HepG2 (cell line): ENCODE data around the gene EIF5B. TPM values are rescaled to one million over a fixed set of nuclear protein-coding genes. Genes with fewer than 3 reads are reported as not detected.
"Not testable (repeated sequence)": the region's sequence is repeated elsewhere in the genome, so short reads cannot be mapped to it uniquely, and the experiment has no call there.

ENCODE experiments used
- ATAC-seq: fragments of 200-7000 bp; cut with Tn5 transposase; 3 replicates; pipeline ENCODE4 v1.9.1; 2020; ENCODE audit warnings: mild to moderate bottlenecking, moderate library complexity
- BruUV-seq: library from RNA; stranded (reverse); fragments of 400-500 nt; replicated peaks from 2 replicates; lab custom pipeline; 2021; lab: Mats Ljungman, UMichigan
- CTCF ChIA-PET: fragments of 300-600 bp; formaldehyde crosslinking; extraction: SDS; loops from one replicate; lab custom pipeline; 2021; ENCODE audit warnings: low total read pairs, inconsistent platforms, low intra/inter-chr PET ratio; lab: Yijun Ruan, JAX
- POLR2A ChIA-PET: fragments of 350-600 bp; sonication (Branson Sonifier 250); formaldehyde crosslinking; loops from one replicate; lab custom pipeline; 2020; ENCODE audit warnings: antibody characterized with exemption, inconsistent platforms; lab: Yijun Ruan, JAX
- DNase-seq: peaks from one replicate; pipeline ENCODE4 v3.0.0-alpha.2; 2015; ENCODE audit warnings: low spot score
- FAIRE-seq: peaks from 3 replicates; lab custom pipeline; 2011; peaks lifted over from hg19 to GRCh38; lab: Jason Lieb, UNC
- H2AFZ ChIP-seq: one replicate; pipeline ENCODE4 v1.6.1; 2011; ENCODE audit warnings: low read length, inconsistent platforms
- H3K27ac ChIP-seq: fragments of 300-600 bp; 3 replicates; pipeline ENCODE4 v1.8.0; 2011; ENCODE audit warnings: mixed run types, mild to moderate bottlenecking, mixed read lengths, low read length, inconsistent platforms; ENCODE audit not compliant: insufficient read depth; ENCODE audit errors: extremely low read length
- H3K27me3 ChIP-seq, 2 experiments: fragments of 200-600 bp in 1 of 2; 2 replicates in 1 of 2; 3 replicates in 1 of 2; pipeline versions ENCODE4 v1.6.0 to v1.8.0; 2011; ENCODE audit warnings: low read length in 2 of 2, mild to moderate bottlenecking in 2 of 2, moderate library complexity in 2 of 2, inconsistent platforms in 1 of 2; ENCODE audit not compliant: insufficient read depth in 2 of 2, control insufficient read depth in 1 of 2
- H3K36me3 ChIP-seq, 2 experiments: fragments of 200-600 bp in 1 of 2; replicated peaks in 1 of 2; 2 replicates in 1 of 2; 3 replicates in 1 of 2; pipeline versions ENCODE4 v1.5.1 to v1.8.0; 2011; ENCODE audit warnings: low read length in 2 of 2, inconsistent platforms in 1 of 2; ENCODE audit not compliant: insufficient read depth in 2 of 2, control insufficient read depth in 1 of 2
- H3K4me1 ChIP-seq: 2 replicates; pipeline ENCODE4 v1.5.1; 2012; ENCODE audit warnings: low read length, inconsistent platforms; ENCODE audit not compliant: insufficient read depth
- H3K4me2 ChIP-seq: 2 replicates; pipeline ENCODE4 v1.6.0; 2011; ENCODE audit warnings: low read depth, low read length, inconsistent platforms
- H3K4me3 ChIP-seq, 3 experiments: fragments of 200-600 bp in 1 of 3; sonication (generic), shearing (Covaris generic) in 1 of 3; replicated peaks in 1 of 3; 2 replicates each; pipeline ENCODE4 v1.5.1; 2011 to 2016; ENCODE audit warnings: low read length in 3 of 3, inconsistent platforms in 2 of 3, low read depth in 2 of 3, mild to moderate bottlenecking in 2 of 3, control low read depth in 1 of 3, mixed read lengths in 1 of 3; ENCODE audit not compliant: insufficient read depth in 1 of 3
- H3K79me2 ChIP-seq: one replicate; pipeline ENCODE4 v1.6.1; 2011; ENCODE audit warnings: low read length, inconsistent platforms; ENCODE audit not compliant: insufficient read depth
- H3K9ac ChIP-seq: 2 replicates; pipeline ENCODE4 v1.6.0; 2011; ENCODE audit warnings: mild to moderate bottlenecking, low read depth, low read length, inconsistent platforms; ENCODE audit not compliant: insufficient read depth
- H3K9me3 ChIP-seq: 2 replicates; pipeline ENCODE4 v1.5.1; 2012; ENCODE audit warnings: mild to moderate bottlenecking, low read length
- H4K20me1 ChIP-seq: 2 replicates; pipeline ENCODE4 v1.6.0; 2011; ENCODE audit warnings: inconsistent platforms, mild to moderate bottlenecking, low read length, moderate library complexity; ENCODE audit not compliant: insufficient read depth
- EEA1 ChIP-seq: sonication (generic); formaldehyde crosslinking; IDR thresholded peaks from 2 replicates; pipeline ENCODE4 v1.5.1; 2020; ENCODE audit warnings: mild to moderate bottlenecking, missing genetic modification reagents, borderline replicate concordance
- ZNF615 ChIP-seq: sonication (generic); formaldehyde crosslinking; IDR thresholded peaks from 2 replicates; pipeline ENCODE4 v1.5.0; 2020; ENCODE audit warnings: mild to moderate bottlenecking, missing genetic modification reagents, borderline replicate concordance
- WGBS: methylation state at CpG from one replicate; pipeline ENCODE4 v1.1.6; 2017; ENCODE audit warnings: low lambda C conversion rate; 5-methylcytosine and 5-hydroxymethylcytosine counted together
- in situ Hi-C: cut with HindIII; loops from 2 replicates; pipeline ENCODE4 v1.10.0; 2017; ENCODE audit warnings: low pct_unique_long_range_greater_than_20kb; ENCODE audit not compliant: extremely low pct_ligation_motif_present
- intact Hi-C: fragments of 100-400 bp; cut with micrococcal nuclease; formaldehyde crosslinking; loops from one replicate; pipeline ENCODE4 v1.10.0; 2022; ENCODE audit not compliant: unreplicated experiment
- polyA plus RNA-seq, 8 experiments: library from polyadenylated mRNA; depleted of rRNA in 3 of 8; stranded (reverse) in 7 of 8; unstranded in 1 of 8; fragments of >200 nt; fragmentation: Illumina TruSeq in 4 of 8; extraction: Trizol in 4 of 8; gene quantifications; 2 replicates each; pipeline versions ENCODE4 v1.2.1 to v1.2.3, GENCODE V29; 2011 to 2016; ENCODE audit warnings: low read depth in 4 of 8, missing spikeins in 1 of 8, mixed read lengths in 1 of 8; ENCODE audit not compliant: insufficient read depth in 1 of 8
- total RNA-seq, 5 experiments: library from RNA; depleted of rRNA; stranded (reverse); fragments of >200 nt; fragmentation: Illumina TruSeq; extraction: Trizol; gene quantifications; 2 replicates each; pipeline ENCODE4 v1.2.3, GENCODE V29; 2016; ENCODE audit warnings: low read depth in 1 of 5

Gene EIF5B
- total and polyA plus RNA-seq, 2 of the 13 experiments (the other 11 are each of a cell fraction or from before 2014, with no cell fraction given) = 8.8 to 32.1 TPM

DNA sequence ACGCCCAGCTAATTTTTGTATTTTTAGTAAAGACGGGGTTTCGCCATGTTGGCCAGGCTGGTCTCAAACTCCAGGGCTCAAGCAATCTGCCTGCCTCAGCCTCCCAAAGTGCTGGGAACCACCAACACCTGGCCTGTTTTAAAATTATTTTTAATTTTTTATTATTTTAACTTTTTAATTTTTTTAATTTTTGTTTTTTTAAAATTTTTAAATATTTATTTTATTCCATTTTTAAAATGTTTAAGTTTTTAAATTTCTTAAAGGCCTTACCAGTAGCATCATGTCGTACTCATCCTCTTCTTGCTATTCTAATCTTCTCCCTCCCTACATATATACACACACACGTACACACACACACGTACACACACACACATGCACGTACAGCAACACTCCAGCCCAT lies 37.6 kb upstream of the EIF5B start:
- no peak for ATAC-seq
- Histone ChIP-seq H3K79me2 (no peaks in the 10 kb centered on the region), H3K36me3 (no peaks in the 10 kb centered on the region), H3K4me1 (no peaks in the 10 kb centered on the region), H3K27me3 (no peaks in the 10 kb centered on the region), H3K9me3 (no peaks in the 10 kb centered on the region), H4K20me1 (no peaks in the 10 kb centered on the region), H3K4me3 (no peak overlapping the region), H3K4me2 (no peak overlapping the region), H3K27ac (no peak overlapping the region), H2AFZ (no peak overlapping the region), H3K9ac (no peak overlapping the region)
- BruUV-seq = no TSS peak
- CTCF ChIA-PET = no interaction called here
- no peak for FAIRE-seq
- POLR2A ChIA-PET = no interaction called here
- in situ Hi-C loops (no loop called here), intact Hi-C loops (loop anchor here (2.0 kb wide), 1 partner anchor 19 kb away; no protein-coding TSS in a partner anchor)
- 95% methylated on average over 7 of the region's 7 CpGs for WGBS
- TF ChIP-seq ZNF615 (CRISPR knock-in tag) = no peak
- TF ChIP-seq EEA1 (CRISPR knock-in tag) = no peak
- DNase-seq = no peak

DNA sequence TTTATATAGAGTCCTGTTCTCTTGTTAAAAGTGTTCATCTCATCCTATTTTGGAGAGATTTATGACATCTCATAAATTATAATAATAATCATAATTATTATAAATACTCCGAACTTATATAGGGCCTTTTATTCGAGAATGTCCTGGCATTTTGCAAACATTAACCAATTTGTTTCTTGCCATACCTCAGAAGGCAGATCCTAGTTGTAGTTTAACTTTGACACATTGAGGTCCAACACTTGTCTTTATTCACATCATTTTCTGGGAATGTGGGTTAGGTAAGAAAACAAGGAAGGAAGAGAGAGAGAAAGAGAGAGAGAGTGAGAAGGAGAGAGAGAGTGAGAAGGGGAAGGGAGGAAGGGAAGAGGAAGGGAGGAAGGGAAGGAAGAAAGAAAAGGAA lies 36.1 kb upstream of the EIF5B start, which contains the start of gene LYG1:
TSS of gene LYG1 (minus strand) at position 101 of the 400 bp plus-strand sequence. CDS start 5,527 bp downstream, outside the sequence.
- FAIRE-seq = peak; percentile 46
- CTCF ChIA-PET, H3K27me3 ChIP-seq, H3K9me3 ChIP-seq, intact Hi-C loops, H2AFZ ChIP-seq, in situ Hi-C loops, H3K4me1 ChIP-seq, DNase-seq, H3K9ac ChIP-seq, ATAC-seq, H4K20me1 ChIP-seq, BruUV-seq, H3K79me2 ChIP-seq, H3K4me2 ChIP-seq, POLR2A ChIA-PET, H3K36me3 ChIP-seq, H3K27ac ChIP-seq, H3K4me3 ChIP-seq: not testable (repeated sequence)
- WGBS = 74% methylated on average over 2 of the region's 2 CpGs
